T47D (cell line): ENCODE results near the gene CAPN11.

ENCODE experiments used
- DNase-seq, 2 experiments: peaks; one replicate each; pipeline versions ENCODE4 v3.0.0 to v3.0.0-alpha.2; 2011 to 2012; ENCODE audit warnings: low read depth in 1 of 2, low spot score in 1 of 2
- JUND ChIP-seq: IDR thresholded peaks from 2 replicates; pipeline ENCODE4 v1.6.1; 2012; ENCODE audit warnings: low read depth
- in situ Hi-C: cut with HindIII; loops from 2 replicates; pipeline ENCODE4 v1.10.0; 2016; ENCODE audit warnings: low sequenced_read_pairs, low pct_unique_long_range_greater_than_20kb

Gene CAPN11

DNA sequence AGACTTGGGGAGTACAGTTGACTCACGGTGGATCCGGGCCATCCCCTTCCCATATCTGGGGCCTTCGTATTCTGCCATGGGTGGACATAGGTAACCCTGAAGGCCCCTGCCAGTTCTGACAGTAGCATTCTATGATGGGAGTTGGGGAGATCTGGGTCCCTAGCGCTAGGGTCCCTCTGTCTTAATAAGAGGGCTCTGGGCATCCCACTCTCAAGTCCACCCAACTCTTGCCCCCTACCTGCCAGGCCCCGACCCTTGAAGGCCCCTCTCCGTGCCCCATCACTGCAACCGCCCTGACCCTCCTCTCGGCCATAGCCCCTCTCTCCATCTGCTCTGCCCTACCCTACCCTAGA lies 6.5 kb upstream of the CAPN11 start:
- in situ Hi-C loops = no loop called here
- TF ChIP-seq JUND = no peak
- DNase-seq = no peak

DNA sequence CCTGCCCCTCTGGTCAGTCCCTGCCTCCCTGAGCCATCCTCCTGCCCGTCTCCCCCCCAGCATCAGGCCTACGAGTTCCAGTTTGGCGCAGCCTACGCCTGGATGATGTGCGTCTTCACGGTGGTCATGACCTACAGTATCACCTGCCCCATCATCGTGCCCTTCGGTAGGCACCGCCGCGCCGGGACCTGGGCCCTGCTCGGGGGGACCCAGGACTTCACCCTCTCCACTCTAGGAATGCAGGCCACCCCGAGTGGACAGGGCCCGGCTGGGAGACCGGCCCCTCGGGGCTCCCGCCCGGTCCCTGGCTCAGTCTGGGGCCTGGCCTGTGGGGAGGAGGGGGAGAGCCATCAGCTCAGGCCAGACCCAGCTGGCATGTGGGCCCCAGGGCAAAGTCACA lies 6.1 kb upstream of the CAPN11 start:
- DNase-seq = no peak
- in situ Hi-C loops = no loop called here
- TF ChIP-seq JUND = no peak

DNA sequence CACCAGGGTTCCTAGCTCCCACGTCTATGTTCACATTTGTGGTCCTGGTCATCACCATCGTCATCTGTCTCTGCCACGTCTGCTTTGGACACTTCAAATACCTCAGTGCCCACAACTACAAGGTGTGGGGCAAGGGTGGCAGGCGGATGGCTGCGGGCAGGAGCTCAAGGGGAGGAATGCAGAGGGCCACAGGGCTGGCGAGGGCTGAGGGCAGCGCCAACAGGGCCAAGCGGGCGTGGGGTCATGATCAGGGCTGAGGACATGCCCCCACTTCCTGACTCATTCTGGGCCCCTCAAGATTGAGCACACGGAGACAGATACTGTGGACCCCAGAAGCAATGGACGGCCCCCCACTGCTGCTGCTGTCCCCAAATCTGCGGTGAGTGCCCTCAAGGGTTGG lies 4.6 kb upstream of the CAPN11 start:
- in situ Hi-C loops = no loop called here
- no peak for TF ChIP-seq JUND
- no peak for DNase-seq

DNA sequence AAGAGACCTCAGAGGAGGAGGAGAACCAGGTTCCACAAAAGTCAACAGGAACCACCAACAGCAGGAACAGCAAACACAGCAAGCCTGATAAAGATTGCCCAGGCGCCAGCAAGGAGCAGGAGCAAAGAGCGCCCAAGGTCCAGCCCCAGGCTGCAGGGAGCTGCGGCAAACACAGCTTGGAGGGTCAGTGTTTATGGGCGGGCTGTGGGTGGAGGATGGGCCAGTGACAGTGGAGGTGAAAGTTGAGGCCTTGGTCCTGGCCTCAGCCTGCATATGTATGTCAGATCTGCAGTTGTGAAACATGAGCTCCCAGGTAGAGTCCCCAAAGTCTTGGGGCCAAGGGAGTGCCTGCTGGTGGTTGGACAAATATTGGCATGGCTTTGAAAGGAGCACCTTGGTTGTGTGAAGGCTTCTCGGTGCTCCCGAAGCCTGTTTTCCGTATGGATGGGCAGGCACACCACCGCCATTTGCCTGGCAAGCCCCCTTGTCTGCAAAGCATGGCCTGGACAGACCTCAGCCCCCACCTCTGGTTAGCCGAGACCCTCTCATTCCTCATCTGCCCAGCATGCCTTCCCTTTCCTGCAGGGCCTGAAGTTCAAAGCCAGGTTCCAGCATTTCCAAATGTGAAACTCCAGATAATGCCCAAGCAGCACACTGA lies 2.0 kb upstream of the CAPN11 start:
- in situ Hi-C loops = no loop called here
- TF ChIP-seq JUND = no peak
- DNase-seq = peak; percentile 47 to 78

DNA sequence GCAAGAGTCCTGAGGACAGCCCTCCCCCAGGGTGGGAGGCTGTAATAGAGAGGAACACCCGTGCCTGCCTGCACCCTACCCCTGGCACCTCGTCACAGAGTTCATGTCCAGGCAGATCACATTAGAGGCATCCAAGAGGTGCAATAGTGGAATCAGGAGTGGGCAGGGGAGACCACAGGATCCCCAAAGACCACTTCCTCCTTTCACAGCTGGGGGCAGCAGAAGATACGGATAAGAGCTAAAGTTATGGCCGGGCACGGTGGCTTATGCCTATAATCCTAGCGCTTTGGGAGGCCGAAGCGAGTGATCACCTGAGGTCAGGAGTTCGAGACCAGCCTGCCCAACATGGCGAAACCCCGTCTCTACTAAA lies 1.5 kb upstream of the CAPN11 start:
- no peak for TF ChIP-seq JUND
- no peak for DNase-seq
- in situ Hi-C loops = no loop called here

DNA sequence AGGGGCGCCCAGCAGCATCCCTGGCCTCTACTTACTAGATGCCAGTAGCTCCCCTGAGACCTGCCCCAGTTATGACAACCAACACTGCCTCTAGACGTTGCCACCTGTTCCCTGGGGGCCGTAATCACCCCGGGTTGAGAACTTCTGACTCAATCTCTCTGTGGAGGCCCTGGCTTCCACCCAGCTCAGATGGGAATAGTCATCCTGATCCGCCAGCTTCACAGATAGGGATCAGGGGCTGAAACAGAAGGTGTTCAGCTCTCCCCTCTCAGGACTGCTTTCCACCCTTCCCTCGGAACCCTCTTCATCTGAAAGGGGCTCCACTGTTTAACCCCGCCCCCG lies 3.3 kb downstream of the CAPN11 start:
- in situ Hi-C loops = no loop called here
- DNase-seq = no peak
- no peak for TF ChIP-seq JUND

DNA sequence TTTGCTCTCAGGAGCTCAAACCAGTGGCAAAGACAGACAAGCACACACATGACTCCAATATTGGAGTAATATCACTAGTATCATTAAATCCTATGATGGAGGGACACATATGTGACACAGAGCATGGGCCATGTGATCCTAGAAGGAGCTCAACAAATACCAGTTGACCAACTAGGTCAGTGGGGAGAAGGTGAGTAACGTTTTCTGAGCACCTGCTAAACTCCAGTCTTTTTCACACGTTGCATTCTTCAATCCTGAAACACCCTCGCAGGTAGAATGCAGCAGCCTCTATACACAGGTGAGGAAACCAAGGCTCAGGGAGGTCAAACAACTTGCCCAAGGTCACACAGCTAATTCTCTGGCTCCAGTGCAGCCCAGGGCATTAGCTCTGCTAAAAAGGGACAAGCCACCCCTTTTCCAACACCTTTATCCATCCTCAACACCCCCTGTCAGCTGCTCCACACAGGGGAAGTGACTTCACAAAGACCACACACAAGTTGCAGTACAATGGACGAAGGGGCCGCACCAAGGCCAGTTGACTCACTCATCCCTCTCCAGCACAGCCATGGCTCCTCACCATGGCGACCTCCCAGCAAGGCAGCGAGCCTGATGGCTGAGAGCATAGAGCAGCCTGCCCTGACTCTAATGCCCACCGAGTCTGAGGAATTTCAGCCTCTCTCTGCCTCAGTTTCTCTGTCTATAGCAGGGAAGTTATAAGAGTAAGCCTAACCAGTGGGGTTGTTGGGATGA lies 4.4 kb downstream of the CAPN11 start:
- no peak for DNase-seq
- TF ChIP-seq JUND = no peak
- in situ Hi-C loops = no loop called here

DNA sequence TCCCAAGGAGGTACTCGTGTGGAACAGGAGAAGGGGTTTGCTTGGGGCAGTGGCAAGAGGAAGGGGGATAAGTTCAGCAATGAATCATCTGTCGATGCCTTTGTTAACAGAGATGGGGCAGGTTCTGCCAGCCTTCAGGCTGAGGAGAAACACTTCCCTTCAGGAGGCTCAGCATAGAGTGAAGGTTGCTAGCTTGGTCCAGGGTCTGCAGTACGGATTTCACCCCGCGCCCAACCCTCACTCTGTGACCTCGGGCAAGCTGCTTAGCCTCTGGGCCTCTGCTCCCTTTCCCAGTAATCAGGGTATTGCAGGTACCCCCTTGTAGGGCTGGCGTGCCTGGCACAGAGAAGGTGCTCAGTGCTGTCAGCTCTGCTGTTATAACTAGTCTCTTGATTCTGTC lies 7.5 kb downstream of the CAPN11 start:
- no peak for TF ChIP-seq JUND
- DNase-seq = no peak
- in situ Hi-C loops = no loop called here

DNA sequence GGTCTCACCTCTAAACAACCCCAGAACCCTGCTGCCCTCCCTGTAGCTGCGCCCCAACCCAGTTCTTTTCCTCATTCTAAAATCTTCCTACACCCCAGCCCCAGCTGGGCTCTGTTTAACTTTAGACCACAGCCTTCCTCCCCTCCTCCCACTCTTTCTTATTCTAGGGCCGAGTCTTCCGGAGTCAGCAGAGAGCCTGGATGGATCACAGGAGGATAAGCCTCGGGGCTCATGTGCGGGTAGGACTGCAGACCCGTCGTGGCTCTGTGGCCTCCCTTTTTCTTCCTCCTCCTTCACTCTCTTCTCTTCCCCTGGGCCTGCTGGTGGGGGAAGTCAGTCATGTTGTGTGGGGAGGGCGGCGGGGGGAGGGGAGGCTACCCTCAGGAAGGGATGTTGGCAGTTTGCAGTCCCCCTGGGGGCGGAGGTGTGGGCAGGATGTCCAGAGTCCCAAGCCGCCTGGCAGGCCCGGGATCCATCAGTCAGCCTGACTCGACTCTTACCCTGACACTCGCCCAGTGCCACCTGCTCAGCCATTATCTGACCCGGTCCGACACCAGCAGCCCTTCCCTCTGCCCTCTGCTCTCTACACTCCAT lies 8.1 kb downstream of the CAPN11 start:
- peak in 1 of 2 experiments; percentile 28 for DNase-seq
- in situ Hi-C loops = no loop called here
- TF ChIP-seq JUND = no peak

DNA sequence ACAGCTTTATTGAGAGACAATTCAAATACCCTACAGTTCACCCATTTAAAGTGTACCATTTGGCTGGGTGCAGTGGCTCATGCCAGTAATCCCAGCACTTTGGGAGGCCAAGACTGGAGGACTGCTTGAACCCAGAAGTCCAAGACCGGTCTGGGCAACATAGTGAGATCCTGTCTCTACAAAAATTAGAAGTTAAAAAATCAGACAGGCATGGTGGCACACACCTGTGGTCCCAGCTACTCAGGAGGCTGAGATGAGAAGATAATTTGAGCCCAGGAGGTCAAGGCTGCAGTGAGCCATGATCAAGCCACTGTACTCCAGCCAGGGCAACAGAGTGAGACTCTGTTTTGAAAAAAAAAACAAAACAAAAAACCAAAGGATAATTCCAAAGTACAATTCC lies 8.9 kb downstream of the CAPN11 start:
- DNase-seq = no peak
- no peak for TF ChIP-seq JUND
- in situ Hi-C loops = no loop called here

DNA sequence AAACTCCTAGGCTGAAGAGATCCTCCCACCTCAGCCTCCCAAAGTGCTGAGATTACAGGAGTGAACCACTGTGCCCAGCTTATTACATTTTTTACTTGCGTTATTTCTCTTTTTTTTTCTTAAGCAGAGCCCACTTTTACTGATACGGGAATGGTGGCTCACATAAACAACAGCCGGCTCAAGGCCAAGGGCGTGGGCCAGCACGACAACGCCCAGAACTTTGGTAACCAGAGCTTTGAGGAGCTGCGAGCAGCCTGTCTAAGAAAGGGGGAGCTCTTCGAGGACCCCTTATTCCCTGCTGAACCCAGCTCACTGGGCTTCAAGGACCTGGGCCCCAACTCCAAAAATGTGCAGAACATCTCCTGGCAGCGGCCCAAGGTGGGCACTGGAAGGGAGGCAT lies 10.5 kb downstream of the CAPN11 start:
- TF ChIP-seq JUND = no peak
- DNase-seq = no peak
- in situ Hi-C loops = no loop called here

DNA sequence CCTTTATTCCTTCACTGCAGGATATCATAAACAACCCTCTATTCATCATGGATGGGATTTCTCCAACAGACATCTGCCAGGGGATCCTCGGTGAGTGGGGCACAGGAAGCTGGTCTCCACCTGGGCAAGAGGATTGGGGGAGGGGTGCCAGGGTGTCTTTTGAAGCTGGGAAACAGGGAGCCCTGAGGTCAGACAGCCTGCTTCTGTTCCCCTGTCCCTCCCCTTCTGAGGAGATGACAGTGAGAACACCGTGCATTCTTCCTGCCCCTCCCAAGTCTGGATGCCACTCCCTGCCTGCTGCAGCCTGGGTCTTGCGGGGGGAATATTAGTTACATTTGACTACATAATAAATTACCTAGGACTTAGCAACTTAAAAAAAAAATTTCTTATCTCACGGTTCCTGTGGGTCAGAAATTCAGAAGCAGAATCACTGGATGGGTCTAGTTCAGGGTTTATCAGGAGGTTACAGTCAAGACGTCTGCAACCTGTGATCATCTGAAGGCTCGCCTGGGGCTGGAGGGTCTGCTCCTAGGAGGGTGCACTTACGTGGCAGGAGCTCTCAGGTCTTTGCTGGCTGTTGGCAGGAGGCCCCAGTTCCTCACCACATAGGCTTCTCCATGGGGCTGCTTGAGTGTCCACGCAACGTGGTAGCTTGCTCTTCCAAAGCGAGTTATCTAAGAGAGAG lies 11.4 kb downstream of the CAPN11 start:
- no peak for DNase-seq
- TF ChIP-seq JUND = no peak
- in situ Hi-C loops = no loop called here

DNA sequence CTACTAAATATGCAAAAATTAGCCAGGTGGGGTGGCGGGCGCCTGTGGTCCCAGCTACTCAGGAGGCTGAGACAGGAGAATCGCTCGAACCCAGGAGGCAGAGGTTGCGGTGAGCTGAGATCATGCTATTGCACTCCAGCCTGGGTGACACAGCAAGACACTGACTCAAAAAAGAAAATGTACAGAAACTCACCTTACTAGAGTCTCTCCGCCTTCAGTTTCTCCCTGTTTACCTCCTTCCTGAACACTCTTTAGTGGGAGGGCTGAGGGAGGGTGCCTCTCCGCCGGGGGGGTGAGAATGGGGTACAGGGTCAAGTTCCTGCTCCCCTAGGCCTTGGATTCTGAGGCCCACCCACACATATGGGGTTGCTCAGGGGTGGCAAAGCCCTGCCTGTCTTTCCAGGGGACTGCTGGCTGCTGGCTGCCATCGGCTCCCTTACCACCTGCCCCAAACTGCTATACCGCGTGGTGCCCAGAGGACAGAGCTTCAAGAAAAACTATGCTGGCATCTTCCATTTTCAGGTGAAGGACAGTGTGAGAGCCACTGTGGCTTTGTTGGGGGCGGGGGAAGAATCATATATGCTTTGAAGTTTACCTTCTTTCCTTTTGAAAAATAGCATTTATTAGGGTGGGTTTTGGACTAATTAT lies 13.4 kb downstream of the CAPN11 start:
- DNase-seq = no peak
- no peak for TF ChIP-seq JUND
- in situ Hi-C loops = no loop called here
